Uterus (tissue), 4 donors: ENCODE measurements around the gene CTDSP1. TPM values are rescaled to one million over a fixed set of nuclear protein-coding genes. Genes with fewer than 3 reads are reported as not detected.
A peak's percentile ranks its signal among the peaks of the same experiment; 100 is the strongest.

Source experiments
- DNase-seq, 2 donors: peaks; one replicate each; pipeline ENCODE4 v3.0.0-alpha.2; 2019 to 2020
- H3K27ac ChIP-seq, 2 donors: fragments of 200-600 bp; sonication (generic); 1 replicate in 1 of 2; 2 replicates in 1 of 2; pipeline ENCODE4 v1.5.1; 2016 to 2018
- H3K27me3 ChIP-seq, 2 donors: fragments of 200-600 bp; sonication (generic); one replicate each; pipeline ENCODE4 v1.5.1; 2018 to 2019; ENCODE audit warnings: control low read depth in 1 of 2
- H3K36me3 ChIP-seq, 2 donors: fragments of 200-600 bp; sonication (generic); one replicate each; pipeline ENCODE4 v1.5.1; 2019; ENCODE audit warnings: control low read depth in 1 of 2
- H3K4me1 ChIP-seq, 2 donors: fragments of 200-600 bp; sonication (generic); one replicate each; pipeline ENCODE4 v1.5.1; 2018 to 2019; ENCODE audit warnings: control low read depth in 1 of 2
- H3K4me3 ChIP-seq, 2 donors: fragments of 200-600 bp; sonication (generic); 1 replicate in 1 of 2; 2 replicates in 1 of 2; pipeline ENCODE4 v1.5.1; 2018 to 2019; ENCODE audit warnings: mild to moderate bottlenecking in 1 of 2
- H3K9me3 ChIP-seq, 2 donors: fragments of 200-600 bp; sonication (generic); one replicate each; pipeline ENCODE4 v1.5.1; 2019; ENCODE audit warnings: control low read depth in 1 of 2
- CTCF ChIP-seq, 4 experiments: fragments of 200-600 bp in 2 of 4; fragments of 450-650 bp in 2 of 4; sonication (generic) in 2 of 4; IDR thresholded peaks; one replicate each; pipeline ENCODE4 v1.5.1; 2016 to 2019; ENCODE audit warnings: antibody characterized with exemption in 4 of 4, mild to moderate bottlenecking in 2 of 4, moderate library complexity in 1 of 4
- POLR2A ChIP-seq, 2 donors: fragments of 450-650 bp; IDR thresholded peaks; one replicate each; pipeline ENCODE4 v1.6.1; 2016; ENCODE audit warnings: antibody characterized with exemption in 2 of 2, mild to moderate bottlenecking in 1 of 2, moderate library complexity in 1 of 2
- intact Hi-C: fragments of 100-400 bp; cut with DNase I; formaldehyde crosslinking; loops from one replicate; pipeline ENCODE4 v1.15.1; 2023; ENCODE audit warnings: low total_unique reads
- total RNA-seq, 4 donors: library from RNA; depleted of rRNA in 3 of 4; stranded (reverse); fragments of >200 nt in 3 of 4; gene quantifications; one replicate each; pipeline versions ENCODE4 v1.1.0 to v1.2.4, GENCODE V29; 2014 to 2023
- donor health status: DM: yes; HTN: yes; CAD: no.

CTDSP1 gene
- total RNA-seq, 4 donors from 2014 or later: 48.8 to 198 (median 76.8) TPM

- H3K9me3 ChIP-seq: no peaks in the 10 kb centered on the region
- DNase-seq: no peak
- H3K27ac ChIP-seq: no peak overlapping the region
- intact Hi-C loops: no loop called here
- H3K4me3 ChIP-seq: no peak overlapping the region
- TF ChIP-seq CTCF (IDR thresholded peaks at IDR 0.05) (no peak), POLR2A (IDR thresholded peaks at IDR 0.05) (no peak)
- H3K4me1 ChIP-seq: peaks cover 0 to 5% of the 10 kb centered on the region in 2 donors
- no peaks in the 10 kb centered on the region for H3K27me3 ChIP-seq
- no peaks in the 10 kb centered on the region for H3K36me3 ChIP-seq
Observed at GRCh38 chr2:218360453-218360852, 39.2 kb upstream of the CTDSP1 start.

DNA sequence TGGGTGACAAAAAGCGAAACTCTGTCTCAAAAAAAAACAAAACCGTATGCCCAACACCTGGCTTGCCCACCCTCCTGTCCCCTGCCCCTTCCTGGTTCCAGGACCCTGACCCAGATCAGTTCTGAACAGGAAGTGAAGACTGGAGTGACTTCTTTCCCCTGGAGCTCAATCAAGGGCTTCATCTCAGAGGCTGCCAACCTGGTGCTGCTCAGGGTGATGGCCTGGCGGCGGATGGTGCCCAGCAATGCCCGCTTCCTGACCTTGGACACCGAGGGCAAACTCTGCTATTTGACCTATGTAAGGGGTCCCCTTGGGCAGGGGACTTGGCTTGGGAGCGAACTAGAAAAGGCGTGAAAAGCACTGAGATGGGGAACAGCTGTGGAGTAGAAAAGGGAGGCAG, 37.1 kb upstream of the CTDSP1 start:
- H3K27me3 ChIP-seq: no peaks in the 10 kb centered on the region
- H3K4me1 ChIP-seq: no peaks in the 10 kb centered on the region
- no peak overlapping the region for H3K4me3 ChIP-seq
- DNase-seq: no peak
- no peak overlapping the region for H3K27ac ChIP-seq
- peaks cover 0 to 4% of the 10 kb centered on the region in 2 donors for H3K9me3 ChIP-seq
- H3K36me3 ChIP-seq: no peaks in the 10 kb centered on the region
- no peak for TF ChIP-seq POLR2A (IDR thresholded peaks at IDR 0.05)
- TF ChIP-seq CTCF (IDR thresholded peaks at IDR 0.05): no peak
- intact Hi-C loops: no loop called here

DNA sequence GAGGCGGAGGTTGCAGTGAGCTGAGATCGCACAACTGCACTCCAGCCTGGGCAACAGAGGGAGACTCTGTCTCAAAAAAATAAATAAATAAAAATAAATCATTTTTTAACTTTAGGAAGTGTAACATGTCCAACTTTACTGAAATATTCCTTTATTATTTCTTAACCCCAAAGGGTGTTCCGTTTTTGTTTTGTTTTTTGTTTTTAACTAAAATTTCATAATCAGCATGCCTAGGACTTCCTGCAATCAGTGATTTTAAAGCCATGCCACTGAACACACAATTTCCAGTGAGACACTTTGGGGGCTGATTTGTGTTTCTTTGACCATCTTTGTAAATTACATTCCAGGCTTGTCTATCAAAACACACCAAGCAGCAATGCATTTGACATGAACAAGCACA, 35.9 kb upstream of the CTDSP1 start:
- Histone ChIP-seq H3K4me1 (no peaks in the 10 kb centered on the region), H3K27ac (no peak overlapping the region), H3K4me3 (no peak overlapping the region), H3K27me3 (no peaks in the 10 kb centered on the region), H3K36me3 (no peaks in the 10 kb centered on the region), H3K9me3 (peaks cover 0 to 4% of the 10 kb centered on the region in 2 donors)
- no peak for TF ChIP-seq CTCF (IDR thresholded peaks at IDR 0.05)
- TF ChIP-seq POLR2A (IDR thresholded peaks at IDR 0.05): no peak
- intact Hi-C loops: no loop called here
- no peak for DNase-seq

GRCh38 chr2:218364196-218364595, 35.5 kb upstream of the CTDSP1 start:
- Histone ChIP-seq H3K36me3 (no peaks in the 10 kb centered on the region), H3K9me3 (peaks cover 0 to 4% of the 10 kb centered on the region in 2 donors), H3K4me3 (no peak overlapping the region), H3K27ac (no peak overlapping the region), H3K4me1 (no peaks in the 10 kb centered on the region), H3K27me3 (no peaks in the 10 kb centered on the region)
- DNase-seq: no peak
- TF ChIP-seq CTCF (IDR thresholded peaks at IDR 0.05): no peak
- no peak for TF ChIP-seq POLR2A (IDR thresholded peaks at IDR 0.05)
- intact Hi-C loops: no loop called here

- no peaks in the 10 kb centered on the region for H3K36me3 ChIP-seq
- H3K27ac ChIP-seq: peak overlapping the region; percentile 88 to 95
- H3K9me3 ChIP-seq: peaks cover 0 to 4% of the 10 kb centered on the region in 2 donors
- no peak for DNase-seq
- peak overlapping the region in 1 of 2 donors; percentile 44 for H3K4me3 ChIP-seq
- no peaks in the 10 kb centered on the region for H3K4me1 ChIP-seq
- no peaks in the 10 kb centered on the region for H3K27me3 ChIP-seq
- intact Hi-C loops: no loop called here
- TF ChIP-seq CTCF (IDR thresholded peaks at IDR 0.05) (no peak), POLR2A (IDR thresholded peaks at IDR 0.05) (no peak)
Observed at GRCh38 chr2:218366621-218367414, 32.9 kb upstream of the CTDSP1 start.
